Activated CD4-positive, alpha-beta T cell treated with anti-CD3 and anti-CD28 coated beads, Interleukin-2, amount 50 U/mL, for 4 hours (primary cell): ENCODE measurements around the gene SERPINA5.
"Not testable (repeated sequence)": the region's sequence is repeated elsewhere in the genome, so short reads cannot be mapped to it uniquely, and the experiment has no call there.

Experiments used
- DNase-seq, 2 experiments: peaks; one replicate each; pipeline ENCODE4 v3.0.0-alpha.2; 2020

The SERPINA5 gene

DNA sequence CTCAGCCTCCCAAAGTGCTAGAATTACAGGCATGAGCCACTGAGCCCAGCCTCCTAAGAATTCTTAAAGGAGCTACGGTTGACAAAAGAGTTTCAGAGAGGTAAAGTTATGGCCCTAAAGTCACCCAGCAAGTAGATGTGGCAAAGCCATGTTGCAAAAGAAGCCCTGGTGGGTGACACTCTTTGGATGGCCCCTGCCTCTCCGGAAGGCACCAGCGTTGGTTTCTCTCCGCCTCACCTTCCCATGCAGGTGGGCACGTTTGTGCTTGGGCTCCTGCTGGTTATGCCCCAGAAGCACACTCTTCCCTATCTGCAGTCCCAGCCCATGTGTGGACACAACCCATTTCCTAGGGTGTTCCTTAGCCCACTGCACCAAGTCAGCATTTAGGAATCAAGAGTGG lies 21.5 kb downstream of the SERPINA5 start:
- no peak for DNase-seq

- no peak for DNase-seq
These were observed 24.1 kb downstream of the SERPINA5 start for GRCh38 chr14:94605361-94605760.

GRCh38 chr14:94608966-94609365 lies 27.7 kb downstream of the SERPINA5 start:
- DNase-seq = not testable (repeated sequence)

- no peak for DNase-seq
These were observed 30.0 kb downstream of the SERPINA5 start for GRCh38 chr14:94611179-94611578.

- DNase-seq = no peak
These were observed 30.9 kb downstream of the SERPINA5 start, which contains the start of gene SERPINA3 for GRCh38 chr14:94612174-94612573. Gene SERPINA3, plus strand, starts transcription at chr14:94612391. Its CDS starts 2,051 bp downstream, at chr14:94614442.

DNA sequence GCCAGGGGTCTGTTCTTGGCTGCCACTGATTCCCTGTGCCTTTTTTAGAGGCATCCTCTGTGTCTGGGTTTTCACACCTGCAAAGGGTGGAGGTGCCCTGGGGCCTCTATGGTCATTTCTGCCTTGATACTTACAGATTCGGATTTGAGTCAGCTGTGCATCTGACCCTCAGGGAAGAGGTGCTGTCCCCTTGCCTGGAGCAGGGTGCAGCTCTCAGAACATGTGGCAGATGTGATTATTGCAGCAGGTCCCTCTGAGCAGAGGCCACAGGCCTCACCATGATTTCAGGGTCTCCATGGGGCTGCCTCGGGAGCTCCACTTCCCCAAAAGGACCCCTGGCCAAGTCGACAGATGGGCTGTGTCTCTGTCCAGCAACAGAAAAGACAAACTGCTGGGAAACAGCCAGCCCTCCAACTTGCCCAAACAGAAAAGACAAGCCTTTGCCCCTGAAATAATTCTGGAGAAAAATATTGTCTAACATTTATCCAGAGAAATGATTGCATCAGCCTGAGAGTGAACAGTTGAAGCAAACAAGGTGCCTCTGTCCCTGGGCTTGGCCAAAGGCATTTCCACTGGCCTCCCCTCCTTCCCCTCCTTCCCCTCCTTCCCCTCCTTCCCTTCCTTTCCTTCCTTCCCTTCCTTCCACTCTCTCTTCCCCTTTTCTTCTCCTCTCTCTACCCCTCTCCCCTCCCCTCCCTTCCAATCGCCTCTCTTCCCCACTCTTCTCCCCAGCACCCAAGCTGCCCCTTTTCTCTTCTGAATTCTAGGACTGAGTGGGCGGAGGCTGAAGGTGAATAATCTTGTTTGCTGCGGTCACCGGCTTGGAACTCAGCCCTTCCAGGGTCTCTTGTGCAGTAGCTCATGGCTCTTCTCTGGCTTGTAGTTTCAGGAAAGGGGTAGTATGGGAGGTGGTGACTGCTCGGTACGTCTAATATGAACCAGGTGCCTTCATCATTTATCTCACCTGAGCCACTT lies 31.6 kb downstream of the SERPINA5 start:
- no peak for DNase-seq

GRCh38 chr14:94613720-94614644 lies 32.8 kb downstream of the SERPINA5 start:
- no peak for DNase-seq

DNA sequence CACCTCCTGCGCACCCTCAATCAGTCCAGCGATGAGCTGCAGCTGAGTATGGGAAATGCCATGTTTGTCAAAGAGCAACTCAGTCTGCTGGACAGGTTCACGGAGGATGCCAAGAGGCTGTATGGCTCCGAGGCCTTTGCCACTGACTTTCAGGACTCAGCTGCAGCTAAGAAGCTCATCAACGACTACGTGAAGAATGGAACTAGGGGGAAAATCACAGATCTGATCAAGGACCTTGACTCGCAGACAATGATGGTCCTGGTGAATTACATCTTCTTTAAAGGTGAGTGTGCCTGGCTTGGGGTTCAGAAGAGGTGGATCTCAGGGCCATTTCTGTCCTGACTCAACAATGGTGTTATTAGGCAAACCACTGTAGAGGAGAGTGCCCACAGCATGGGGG lies 33.6 kb downstream of the SERPINA5 start:
- no peak for DNase-seq

GRCh38 chr14:94615254-94615653 lies 34.0 kb downstream of the SERPINA5 start:
- no peak for DNase-seq

GRCh38 chr14:94615823-94616570 lies 34.8 kb downstream of the SERPINA5 start:
- no peak for DNase-seq

DNA sequence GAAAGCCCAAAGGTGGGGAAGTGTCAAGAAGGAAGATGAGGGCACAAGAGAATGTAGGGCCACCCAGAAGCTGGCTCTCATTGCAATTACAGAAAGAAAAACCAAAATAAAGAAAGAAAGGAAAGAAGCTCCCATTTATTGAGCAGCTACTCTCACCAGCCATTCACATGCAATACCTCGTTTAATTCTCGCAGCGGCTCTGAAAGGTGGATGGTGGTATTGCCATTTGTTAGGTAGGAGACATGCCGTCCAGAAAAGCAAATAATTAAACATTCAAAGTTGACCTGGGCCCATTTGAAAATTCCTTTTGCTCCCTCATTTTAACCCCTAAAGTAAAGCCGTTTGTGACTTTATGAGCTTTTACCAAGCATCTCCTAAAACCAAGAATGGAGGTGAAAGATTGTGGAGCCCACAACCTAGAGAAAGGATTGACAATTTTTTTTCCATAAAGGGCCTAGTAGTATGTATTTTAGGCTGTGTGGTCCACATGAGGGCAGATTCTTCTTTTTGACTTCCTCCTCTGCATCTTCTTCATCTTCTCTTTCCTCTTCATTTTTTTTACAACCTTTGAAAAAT lies 36.2 kb downstream of the SERPINA5 start:
- no peak for DNase-seq

DNA sequence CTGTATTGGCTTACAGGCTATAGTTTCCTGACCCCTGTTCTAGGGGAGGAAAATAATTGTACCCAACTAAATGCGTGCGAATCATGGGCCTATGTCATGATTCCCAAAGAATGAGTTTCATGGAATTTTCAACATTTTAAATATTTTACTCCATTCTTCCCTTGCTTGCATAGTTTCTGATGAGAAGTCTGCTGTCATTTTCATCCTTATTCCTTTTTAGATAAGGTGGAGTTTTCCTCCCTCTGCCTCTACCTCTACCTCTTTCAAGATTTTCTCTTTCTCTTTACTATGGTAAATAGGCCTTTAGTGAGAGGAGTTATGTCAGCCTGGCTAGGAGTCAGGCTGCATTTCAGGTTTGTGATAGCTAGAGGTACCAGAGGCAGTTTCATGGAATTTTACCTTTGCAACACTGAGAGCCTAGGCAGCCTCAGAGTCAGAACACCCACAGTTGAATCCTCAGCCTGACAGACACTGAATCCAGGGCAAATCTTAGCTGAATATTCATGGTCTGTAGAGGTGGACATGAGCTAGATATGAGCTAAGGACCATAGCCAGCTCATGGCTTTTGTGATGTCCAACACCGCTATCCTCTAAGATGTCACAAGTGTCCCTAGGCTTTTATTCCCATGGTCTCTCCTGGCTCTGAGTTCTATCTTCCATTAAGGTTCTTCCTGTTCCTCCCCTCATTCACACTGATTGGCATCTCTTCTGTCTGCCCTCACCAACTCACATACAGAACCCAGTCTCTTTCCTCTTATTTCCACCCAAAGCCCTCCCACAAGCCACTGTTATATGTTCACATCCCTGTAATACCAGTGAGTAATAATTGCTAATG lies 37.0 kb downstream of the SERPINA5 start:
- DNase-seq = no peak

- DNase-seq = no peak
These were observed 38.1 kb downstream of the SERPINA5 start for GRCh38 chr14:94619297-94619696.

- no peak for DNase-seq
These were observed 39.4 kb downstream of the SERPINA5 start for GRCh38 chr14:94620597-94620996.

- DNase-seq = no peak
These were observed 40.3 kb downstream of the SERPINA5 start for GRCh38 chr14:94621358-94622134.

DNA sequence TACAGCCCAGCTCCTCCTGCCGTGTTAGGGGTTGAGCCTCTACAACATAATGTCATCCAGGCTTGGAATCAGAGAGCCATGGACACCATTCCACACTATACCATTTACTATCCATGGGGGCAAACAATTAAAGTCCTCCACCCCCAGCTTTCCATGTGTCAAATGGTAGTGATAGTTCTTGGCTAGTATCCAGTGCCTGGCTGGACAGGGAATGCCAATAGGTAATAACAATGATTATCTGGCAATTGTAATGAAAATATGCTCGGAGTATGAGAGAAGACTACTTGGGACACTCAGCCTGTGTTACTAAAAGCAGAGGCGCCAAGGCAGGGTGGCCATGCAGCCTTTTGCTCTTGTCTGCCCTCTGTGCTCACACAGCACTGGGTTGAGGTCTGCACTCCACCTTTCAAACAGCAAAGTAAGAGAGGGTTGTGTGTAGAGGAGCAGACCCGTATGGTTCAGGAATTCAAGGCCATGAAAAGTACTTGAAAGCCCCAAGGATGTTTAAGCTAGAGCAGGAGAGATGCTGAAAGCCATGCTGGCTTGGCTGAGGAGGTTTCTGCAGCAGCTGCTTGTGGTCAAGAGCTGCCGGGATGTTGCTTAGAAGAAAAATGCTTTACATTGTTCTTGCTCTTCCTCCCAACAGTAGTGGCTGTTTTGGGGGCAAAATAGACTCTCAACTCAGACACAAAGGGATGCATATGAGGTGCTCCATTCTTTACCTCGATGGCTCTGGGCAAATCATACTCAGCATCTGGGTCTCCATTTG lies 41.6 kb downstream of the SERPINA5 start:
- no peak for DNase-seq

GRCh38 chr14:94623422-94623809 lies 42.2 kb downstream of the SERPINA5 start:
- DNase-seq = no peak

DNA sequence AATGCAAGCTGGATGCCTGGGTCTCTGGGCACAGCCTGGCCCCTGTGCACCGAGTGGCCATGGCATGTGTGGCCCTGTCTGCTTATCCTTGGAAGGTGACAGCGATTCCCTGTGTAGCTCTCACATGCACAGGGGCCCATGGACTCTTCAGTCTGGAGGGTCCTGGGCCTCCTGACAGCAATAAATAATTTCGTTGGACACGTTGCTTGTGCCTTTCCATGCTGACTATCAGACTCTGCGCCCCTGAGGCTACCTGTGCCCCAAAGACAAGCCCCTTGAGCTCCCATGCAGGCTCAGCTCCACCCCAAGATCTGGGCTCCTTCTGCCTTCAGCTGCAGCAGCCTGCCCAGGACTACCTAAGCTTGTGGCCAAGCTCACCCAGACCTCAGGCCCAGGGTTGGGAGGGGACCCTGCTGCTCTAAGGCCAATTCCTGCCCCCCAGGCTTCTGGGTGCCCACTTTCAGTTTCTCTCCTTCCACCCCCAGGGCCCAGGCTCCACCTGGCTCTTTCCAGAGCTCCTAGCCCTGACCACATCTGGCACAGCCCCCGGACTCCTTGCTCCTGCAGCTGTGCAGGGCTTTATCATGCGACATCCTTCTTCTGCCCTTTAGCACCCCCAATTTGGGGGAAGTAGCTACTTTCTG lies 42.8 kb downstream of the SERPINA5 start:
- no peak for DNase-seq
